Stimulated activated CD8-positive, alpha-beta memory T cell treated with anti-CD3 and anti-CD28 coated beads, Interleukin-15, amount 100 ng/mL, for 1 hour (primary cell): Measurements from ENCODE around the gene GSN.

Experiments
- DNase-seq: peaks from one replicate; pipeline ENCODE4 v3.0.0-alpha.2; 2020; ENCODE audit warnings: low read depth

The GSN gene

GRCh38 chr9:121267689-121268597 is at the start of gene GSN:
Gene GSN (plus strand): TSS chr9:121268162. CDS start chr9:121301972, 33,810 bp downstream.
- no peak for DNase-seq

DNA sequence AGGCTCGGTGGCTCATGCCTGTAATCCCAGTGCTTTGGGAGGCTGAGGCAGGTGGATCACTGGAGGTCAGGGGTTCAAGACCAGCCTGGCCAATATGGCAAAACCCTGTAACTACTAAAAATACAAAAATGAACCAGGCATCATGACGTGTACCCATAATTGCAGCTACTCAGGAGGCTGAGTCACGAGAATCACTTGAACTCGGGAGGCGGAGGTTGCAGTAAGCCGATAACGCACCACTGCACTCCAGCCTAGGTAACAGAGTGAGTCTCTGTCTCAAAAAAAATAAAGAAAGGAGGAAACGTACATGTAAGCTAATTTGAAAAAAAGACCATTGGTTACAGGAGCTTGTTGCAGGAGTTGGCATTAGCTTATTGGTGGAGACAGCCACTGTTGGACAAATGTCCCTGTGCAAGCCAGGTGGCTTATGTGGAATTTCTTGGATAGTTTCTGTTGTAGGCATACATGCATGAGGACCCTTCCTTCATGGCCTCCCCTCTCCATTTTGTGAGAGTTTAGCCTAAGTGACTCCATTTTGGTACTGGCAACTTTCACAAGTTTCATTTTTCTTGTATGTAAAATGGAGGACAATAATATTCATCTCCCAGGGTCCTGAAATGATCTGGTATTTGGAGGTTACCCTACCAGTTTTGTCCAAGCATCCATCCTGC is 49.5 kb upstream of the GSN start:
- DNase-seq, result no peak

- no peak for DNase-seq
Measured at GRCh38 chr9:121219530-121219929, 48.4 kb upstream of the GSN start.

DNA sequence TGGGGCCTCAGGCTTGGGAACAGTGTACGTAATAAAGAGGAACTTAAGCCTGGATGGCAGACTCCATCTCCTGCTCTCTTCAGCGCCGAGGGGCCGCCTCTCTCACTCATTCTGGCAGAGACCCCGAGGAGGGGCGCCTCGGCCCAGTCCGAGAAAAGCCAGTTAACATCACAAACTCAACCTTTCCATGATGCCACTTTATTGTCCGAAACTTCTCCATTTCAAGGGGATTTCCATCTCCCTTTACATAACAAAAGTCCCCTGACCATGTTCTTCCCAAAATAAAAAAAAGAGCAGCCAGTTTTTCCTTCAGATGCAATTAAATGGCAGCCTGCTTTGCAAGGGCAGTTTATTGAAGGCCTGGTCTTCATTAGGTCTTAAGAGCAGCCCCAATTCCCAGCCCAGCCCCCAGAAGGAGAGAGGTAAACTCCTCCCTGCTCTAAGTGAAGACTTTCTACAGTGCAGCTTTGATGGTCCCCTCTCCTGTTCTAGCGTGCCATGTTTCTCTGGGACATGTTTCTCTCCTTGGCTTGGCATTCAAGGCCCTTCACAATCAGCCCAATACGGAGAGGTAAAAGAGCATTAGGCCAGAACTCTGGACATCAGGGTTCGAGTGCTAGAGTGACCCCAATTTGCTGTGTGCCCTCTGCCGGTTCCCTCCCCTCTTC is 46.8 kb upstream of the GSN start:
- DNase-seq, result no peak

DNA sequence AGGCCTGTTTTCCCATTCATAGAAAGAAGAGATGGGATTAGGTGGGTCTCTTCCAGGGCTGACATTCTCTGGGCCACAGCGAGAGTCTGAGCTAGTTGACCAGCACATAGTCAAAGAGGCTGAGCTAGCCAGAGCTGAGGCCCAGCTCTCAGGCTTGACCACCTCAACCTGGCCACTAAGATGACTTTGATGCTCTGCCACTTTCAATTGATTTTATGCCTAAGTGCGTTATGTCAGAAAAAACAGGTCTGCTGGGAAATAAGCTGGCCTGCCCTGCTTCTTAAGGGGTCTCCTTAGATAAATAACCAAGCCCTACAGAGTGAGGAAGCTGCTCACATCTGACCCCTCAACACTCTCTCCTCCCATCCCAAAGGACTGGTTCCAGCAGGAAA is 46.3 kb upstream of the GSN start:
- DNase-seq, result no peak

DNA sequence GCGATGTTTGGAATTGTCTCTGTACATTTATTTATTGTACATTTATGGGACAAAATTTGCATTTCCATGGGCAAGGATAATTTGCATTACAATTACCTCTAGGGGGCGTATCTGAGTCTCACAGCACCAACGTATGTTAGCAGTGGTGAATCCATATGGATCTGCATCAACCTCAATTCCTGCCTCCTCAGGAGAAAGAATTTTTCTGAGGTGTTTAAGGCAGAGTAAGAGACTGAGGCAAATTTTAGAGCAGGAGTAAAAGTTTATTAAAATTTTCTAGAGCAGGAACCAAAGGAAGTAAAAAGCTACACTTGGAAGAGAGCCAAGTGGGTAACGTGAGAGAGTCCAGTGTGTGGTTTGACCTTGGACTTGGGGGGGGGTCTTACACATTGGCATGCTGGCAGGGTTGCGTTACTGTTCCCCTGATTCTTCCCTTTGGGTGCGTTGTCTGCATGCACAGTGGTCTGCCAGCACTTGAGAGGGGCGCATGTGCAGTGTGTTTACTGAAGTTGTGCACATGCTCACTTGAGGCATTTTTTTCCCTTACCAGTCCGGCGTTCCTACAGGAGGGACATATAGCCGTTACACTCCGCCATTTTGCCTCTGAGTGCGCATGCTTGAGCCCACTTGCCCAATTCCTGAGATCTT is 45.3 kb upstream of the GSN start:
- DNase-seq, result no peak

- no peak for DNase-seq
Measured at GRCh38 chr9:121225240-121225639, 42.7 kb upstream of the GSN start.

- no peak for DNase-seq
Measured at GRCh38 chr9:121226175-121226574, 41.8 kb upstream of the GSN start.

DNA sequence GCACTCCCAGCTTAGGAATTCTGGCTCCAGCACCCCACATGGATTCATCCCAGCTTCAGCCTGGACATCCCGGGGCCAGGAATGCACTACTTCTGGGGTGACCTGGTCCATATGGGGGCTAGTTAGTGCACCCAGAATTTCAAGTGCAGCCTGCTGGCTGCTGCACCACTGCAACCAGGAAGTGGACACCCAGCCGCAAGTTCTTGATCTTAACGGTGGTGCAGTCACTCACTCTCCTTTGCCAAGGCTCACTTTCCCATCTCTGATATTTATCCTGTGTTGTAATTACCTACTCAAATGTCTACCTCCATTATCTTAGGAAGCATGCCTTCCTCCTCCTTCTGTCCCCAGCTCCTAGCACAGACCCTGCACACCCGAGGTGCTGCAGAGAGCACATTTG is 40.1 kb upstream of the GSN start:
- DNase-seq, result no peak

DNA sequence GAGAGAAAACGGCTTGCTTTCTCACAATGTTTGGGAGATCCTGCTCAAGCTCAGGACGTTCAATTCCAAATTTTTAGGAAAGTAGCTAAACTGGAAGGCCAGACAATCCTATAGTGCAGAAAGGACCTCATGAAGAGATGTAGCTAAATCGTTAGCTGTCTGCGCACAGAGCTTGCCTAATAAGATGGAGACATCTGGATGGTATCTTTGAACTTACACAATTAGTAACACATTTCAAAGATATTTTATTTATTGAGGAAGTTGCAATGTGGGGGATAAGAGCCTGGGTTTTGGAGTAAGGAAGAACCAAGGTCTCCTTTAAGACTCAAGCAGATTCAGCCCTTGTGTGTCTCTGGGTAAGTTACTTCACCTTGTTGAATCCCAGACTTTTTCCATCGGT is 37.7 kb upstream of the GSN start:
- DNase-seq, result no peak

DNA sequence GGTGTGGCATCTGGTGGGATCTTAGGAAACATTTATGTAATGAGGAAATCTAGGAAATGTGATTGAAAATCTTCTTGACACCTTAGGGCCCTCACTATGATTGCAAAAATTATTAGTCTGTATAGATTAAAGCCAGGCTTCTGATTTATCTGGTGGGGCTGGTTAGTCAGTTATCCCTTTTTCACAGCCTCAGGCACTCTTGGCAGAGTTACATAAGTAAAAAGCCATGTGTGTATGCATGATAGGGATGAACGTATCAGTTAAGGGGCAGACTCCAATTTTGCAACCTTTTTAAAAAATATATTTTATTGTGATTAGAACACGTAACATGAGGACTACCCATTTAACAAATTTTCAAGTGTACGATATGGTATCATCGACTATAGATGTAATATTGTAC is 35.7 kb upstream of the GSN start:
- DNase-seq, result no peak

DNA sequence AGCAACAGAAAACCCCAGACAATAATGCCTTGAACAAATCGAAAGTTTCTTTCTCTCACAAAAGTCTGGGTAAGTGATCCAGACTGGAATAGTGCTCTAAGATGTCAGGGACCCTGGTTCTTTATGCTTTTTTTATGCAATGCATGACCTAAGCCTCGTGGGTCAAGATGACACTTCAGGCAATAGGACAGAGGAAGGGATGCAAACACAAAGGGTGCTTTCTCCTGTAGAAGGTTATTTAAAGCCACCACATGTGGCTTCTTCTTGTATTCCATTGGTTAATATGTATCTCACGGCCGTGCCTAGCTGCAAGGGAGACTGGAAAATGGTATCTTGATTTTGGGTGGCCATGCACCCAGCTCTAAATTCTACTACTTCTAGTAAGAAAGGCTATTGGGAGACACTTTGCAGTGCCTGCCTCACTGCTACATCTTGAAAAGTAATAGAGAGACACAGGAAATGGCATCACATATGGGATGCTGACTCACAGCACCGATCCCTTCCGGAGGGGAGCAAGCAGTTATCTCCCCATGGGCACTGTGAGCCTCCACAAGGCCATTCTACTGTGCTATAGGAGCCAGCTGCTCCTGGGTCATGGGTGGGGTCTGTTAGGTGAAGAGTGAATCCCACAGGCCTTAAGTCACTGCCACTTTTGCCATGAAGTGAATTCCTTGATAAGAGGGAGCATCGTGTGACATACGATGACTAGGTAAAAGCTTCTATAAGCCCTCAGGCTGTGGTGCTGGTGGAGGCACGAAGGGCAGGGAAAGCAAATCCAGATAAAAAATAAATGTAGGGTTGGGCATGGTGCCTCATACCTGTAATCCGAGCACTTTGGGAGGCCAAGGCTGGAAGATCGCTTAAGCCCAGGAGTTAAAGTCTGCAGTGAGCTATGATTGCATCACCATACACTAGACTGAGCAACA is 33.8 kb upstream of the GSN start:
- DNase-seq, result no peak

DNA sequence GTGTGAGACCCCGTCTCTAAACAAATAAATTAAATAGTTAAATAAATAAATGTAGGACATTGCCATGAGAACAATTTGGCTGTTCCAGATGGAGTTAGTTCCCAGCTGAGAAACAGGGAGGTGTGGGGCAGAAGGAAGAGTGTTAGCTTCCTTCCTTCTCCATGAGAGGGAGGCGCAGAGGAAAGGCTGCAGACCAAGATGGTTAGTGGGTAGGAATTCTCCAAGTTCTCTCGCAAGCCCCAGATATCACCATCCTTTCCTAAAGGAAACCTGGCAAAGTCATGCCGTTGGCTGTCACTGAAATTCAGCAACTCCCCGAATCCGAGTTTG is 33.2 kb upstream of the GSN start:
- DNase-seq, result no peak

GRCh38 chr9:121235512-121235911 is 32.5 kb upstream of the GSN start:
- no peak for DNase-seq

DNA sequence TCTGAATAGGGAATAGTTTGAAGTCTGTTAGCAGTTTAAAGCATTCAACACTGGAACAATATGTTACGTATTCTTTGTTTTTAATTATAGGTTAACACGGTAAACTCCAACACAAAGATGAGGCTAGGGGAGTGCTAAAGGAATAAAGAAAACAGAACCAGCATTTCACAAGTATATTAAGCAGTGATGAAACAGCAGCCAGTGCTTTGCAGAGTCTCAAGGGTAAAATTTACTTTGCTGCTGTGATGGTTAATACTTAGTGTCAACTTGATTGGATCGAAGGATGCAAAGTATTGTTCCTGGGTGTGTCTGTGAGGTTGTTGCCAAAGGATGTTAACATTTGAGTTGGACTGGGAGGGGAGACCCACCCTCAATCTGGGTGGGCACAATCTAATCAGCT is 30.0 kb upstream of the GSN start:
- DNase-seq, result no peak

DNA sequence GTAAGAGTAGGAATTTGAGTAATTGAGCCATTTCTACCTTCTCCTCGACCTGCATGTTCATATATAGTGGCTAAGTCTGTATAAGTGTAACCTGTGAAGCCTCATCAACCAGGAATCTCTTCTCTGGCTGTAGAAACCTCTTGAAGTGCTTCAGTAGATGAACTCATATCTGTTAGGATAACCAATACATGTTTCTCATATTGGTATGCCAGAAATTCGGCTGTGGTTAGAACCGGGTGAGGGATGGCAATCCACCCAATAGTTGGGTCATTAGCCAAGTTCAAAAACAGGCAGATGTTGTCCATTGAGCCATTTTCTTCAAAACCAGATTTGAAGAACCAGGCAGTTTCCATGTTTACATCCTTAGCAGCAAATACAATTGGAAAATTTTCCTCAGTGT is 28.9 kb upstream of the GSN start:
- DNase-seq, result no peak

DNA sequence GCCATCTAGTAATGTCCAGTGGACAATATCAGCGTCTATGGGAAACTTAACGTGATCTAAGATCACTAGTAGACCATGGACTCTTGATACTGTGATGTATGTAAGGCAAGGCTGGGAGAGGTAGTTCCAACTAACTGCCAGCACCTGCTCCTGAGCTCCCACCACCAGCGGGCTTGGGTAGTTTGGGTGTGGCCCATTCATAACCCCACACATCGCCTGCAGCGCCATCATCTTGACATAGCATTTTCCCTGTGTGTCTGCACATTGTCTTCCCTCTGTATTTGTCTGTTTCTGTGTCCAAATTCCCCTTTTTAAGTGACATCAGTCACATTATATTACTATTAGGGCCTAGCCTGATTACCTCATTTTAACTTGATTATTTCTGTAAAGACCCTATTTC is 28.1 kb upstream of the GSN start:
- no peak for DNase-seq

DNA sequence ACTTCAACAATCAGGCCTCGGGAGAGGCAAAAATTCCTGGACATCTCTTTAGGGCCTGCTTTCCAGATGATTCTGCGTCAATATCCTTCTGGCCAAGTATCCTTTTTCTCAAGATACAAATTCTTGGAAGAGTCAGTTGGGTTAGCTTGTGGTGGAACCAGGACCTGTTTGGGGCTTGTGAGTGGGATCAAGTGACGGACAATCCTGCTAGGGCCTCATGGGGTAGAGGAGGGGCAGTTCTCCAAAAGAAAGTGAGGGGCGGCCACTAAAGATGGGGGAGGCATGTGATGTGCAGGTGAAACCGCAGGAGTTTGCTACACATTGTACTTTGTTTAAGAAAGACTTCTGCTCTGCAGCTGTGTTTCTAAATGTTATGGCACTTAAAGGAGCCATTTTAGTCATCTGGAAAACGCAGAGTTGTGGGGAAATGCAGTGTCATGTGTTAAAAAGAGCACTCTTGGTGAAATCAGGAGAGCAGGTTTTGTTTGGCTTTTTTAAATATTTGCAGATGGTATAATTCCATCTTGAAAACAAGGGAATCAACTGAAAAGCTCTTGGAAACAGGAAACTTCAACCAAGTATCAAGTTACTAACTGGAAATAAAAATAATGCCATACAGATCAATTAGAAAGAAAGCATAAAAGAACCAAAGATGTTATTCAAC is 27.4 kb upstream of the GSN start:
- DNase-seq, result no peak

DNA sequence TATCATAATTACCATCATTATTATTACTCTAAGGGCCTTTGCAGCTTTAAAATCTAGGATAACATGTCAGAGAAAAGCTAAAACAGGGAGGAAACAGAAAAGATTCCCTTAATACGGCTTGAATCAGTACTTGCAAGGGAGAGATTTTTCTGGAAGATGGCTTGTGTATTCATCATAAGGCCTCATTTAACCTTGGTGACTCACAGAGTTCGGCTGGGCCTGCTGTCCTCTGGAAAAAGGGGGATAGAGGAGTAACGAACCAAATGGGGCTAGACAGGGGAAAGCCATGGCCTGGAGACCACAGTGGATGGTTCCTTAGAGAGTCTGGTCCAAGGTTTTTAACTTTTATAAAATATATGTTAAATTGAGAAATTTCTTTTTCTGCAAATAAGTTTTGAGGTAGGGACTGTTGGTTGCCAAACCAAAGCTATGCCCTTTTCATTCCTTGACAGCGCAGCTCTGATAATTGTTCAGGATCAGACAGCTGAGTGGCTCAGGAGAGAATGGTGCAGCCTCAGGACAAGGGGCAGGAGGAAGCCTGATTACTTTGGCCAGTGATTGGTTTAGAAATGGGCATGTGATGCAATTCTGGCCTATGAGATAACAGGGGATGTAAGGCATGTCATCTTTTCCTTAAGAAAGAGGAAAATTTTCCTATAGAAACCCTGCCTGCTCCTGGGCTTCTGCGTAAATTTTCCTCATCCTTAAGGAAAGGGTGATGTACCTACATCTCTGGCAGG is 25.6 kb upstream of the GSN start:
- no peak for DNase-seq

DNA sequence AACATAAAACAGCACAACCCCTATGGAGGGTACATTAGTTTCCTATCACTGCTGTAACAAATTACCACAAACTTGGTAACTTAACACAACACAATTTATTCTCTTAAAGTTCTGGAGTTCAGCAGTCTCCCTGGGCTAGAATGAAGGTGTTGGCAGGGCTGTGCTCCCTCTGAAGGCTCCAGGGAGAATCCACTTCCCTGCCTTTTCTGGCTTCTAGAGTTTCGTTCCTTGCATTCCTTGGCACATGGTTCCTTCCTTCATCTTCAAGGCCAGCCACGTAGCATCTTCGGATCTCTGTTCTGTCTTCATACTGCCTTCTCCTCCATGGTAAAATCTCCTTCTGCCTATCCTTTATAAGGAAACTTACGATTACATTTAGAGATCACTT is 25.0 kb upstream of the GSN start:
- DNase-seq, result no peak
